Hepatocyte (in vitro differentiated cells): ENCODE data around the gene DAPK2.

Experiments
- EZH2 ChIP-seq: fragments of 200-600 bp; sonication (generic); IDR thresholded peaks from 2 replicates; pipeline ENCODE4 v1.6.1; 2016; ENCODE audit warnings: antibody characterized with exemption, mild to moderate bottlenecking, borderline replicate concordance
- EZH2phosphoT487 ChIP-seq: fragments of 200-600 bp; sonication (generic); IDR thresholded peaks from one replicate; pipeline ENCODE4 v1.6.1; 2018; ENCODE audit warnings: antibody characterized with exemption, mild to moderate bottlenecking, low read depth, moderate library complexity; ENCODE audit not compliant: unreplicated experiment, severe bottlenecking
- TF ChIP-seq, protein P1 (sequence below): fragments of 200-600 bp; sonication (generic); IDR thresholded peaks from 2 replicates; pipeline ENCODE4 v1.5.1; 2016; ENCODE audit warnings: antibody characterized with exemption, mild to moderate bottlenecking; ENCODE audit not compliant: poor library complexity

DNA sequence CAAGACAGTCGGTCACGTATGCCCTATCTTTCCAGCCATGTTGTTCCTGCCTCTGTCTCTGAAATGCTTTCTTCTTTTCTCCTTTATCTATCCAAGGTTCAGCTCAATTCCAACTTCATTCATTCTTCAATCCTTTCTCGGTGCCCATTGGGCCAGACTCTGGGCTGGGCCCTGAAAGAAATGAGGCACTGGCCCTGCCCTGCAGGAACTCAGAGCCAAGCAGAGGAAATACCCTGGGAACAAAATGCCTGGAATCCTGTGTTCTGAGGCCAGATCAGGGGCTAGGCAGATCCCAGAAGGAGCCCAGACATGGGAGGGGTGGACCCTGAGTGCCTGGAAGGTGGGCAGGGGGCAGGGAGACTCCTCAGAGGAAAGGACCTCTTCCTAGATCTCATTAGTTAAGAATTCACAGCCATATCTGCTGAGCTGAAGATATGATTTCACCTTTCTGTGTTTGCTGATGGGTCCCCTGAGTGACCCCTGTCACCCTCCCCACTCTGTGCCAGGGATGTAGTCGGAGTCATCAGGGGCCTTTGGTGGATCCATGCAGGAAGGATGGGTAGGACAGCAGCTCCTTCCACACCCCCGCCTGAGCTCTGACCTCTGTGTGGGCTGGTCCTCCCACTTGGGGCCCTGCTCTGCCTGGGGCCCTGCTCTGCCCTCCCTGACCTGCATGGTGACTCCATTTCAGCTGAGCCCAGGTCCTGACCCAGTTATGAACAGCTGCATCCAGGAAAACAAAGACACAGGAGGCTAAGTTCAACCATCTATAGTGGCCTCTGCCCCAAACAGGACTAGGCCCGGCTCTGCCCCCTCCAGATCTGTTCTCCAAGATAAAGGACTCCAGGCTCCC lies 5.3 kb upstream of the DAPK2 start:
- TF ChIP-seq, protein P1, sequence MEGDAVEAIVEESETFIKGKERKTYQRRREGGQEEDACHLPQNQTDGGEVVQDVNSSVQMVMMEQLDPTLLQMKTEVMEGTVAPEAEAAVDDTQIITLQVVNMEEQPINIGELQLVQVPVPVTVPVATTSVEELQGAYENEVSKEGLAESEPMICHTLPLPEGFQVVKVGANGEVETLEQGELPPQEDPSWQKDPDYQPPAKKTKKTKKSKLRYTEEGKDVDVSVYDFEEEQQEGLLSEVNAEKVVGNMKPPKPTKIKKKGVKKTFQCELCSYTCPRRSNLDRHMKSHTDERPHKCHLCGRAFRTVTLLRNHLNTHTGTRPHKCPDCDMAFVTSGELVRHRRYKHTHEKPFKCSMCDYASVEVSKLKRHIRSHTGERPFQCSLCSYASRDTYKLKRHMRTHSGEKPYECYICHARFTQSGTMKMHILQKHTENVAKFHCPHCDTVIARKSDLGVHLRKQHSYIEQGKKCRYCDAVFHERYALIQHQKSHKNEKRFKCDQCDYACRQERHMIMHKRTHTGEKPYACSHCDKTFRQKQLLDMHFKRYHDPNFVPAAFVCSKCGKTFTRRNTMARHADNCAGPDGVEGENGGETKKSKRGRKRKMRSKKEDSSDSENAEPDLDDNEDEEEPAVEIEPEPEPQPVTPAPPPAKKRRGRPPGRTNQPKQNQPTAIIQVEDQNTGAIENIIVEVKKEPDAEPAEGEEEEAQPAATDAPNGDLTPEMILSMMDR: no peak
- TF ChIP-seq EZH2 (no peak), EZH2phosphoT487 (no peak)
